ENCODE results near the gene SCP2. TPM values are rescaled to one million over a fixed set of nuclear protein-coding genes. Genes with fewer than 3 reads are reported as not detected.

SCP2 gene
- total RNA-seq, 1 donor from 2014 or later = 57.5 TPM

- Mint-ChIP-seq H3K27ac (ENCODE audit: unreplicated experiment) (no peak overlapping the region), H3K9me3 (ENCODE audit: unreplicated experiment) (no peaks in the 10 kb centered on the region), H3K27me3 (ENCODE audit: unreplicated experiment) (peaks cover 3% of the 10 kb centered on the region), H3K4me1 (ENCODE audit: low read depth, unreplicated experiment) (peaks cover 2% of the 10 kb centered on the region), H3K4me3 (ENCODE audit: unreplicated experiment) (no peak overlapping the region), H3K36me3 (ENCODE audit: unreplicated experiment) (peaks cover 14% of the 10 kb centered on the region)
- DNase-seq = no peak
- TF ChIP-seq CTCF (IDR thresholded peaks at IDR 0.05; ENCODE audit: partially characterized antibody, unreplicated experiment) = no peak
Measured at GRCh38 chr1:52916241-52916975, 10.7 kb upstream of the SCP2 start.

DNA sequence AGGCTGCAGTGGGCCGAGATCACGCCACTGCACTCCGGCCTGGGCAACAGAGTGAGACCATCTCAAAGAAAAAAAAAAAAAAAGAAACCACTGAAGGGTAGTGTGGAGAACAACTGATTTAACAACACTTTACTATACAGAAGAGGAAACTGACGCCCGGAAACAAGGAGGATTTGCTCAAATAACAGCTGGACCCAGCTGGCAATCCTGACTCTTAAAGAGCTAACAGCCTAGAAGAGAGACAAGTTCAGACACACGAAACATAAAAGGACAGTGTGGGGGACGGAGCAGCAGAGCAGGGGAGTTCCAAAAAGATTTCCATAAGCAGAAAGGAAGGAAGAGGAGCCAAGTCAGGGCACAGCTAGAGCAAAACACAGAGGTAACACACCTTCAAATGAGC is 9.9 kb upstream of the SCP2 start:
- H3K27me3 Mint-ChIP-seq (ENCODE audit: unreplicated experiment) = peaks cover 4% of the 10 kb centered on the region
- H3K27ac Mint-ChIP-seq (ENCODE audit: unreplicated experiment) = no peak overlapping the region

GRCh38 chr1:52917581-52917980 is 9.5 kb upstream of the SCP2 start:
- peaks cover 2% of the 10 kb centered on the region for H3K4me1 Mint-ChIP-seq (ENCODE audit: low read depth, unreplicated experiment)
- peaks cover 4% of the 10 kb centered on the region for H3K27me3 Mint-ChIP-seq (ENCODE audit: unreplicated experiment)

More for the DNA sequence above, 9.9 kb upstream of the SCP2 start:
- DNase-seq = no peak
- TF ChIP-seq CTCF (IDR thresholded peaks at IDR 0.05; ENCODE audit: partially characterized antibody, unreplicated experiment) = no peak
- H3K4me1 Mint-ChIP-seq (ENCODE audit: low read depth, unreplicated experiment) = peaks cover 2% of the 10 kb centered on the region
- H3K9me3 Mint-ChIP-seq (ENCODE audit: unreplicated experiment) = no peaks in the 10 kb centered on the region
- H3K36me3 Mint-ChIP-seq (ENCODE audit: unreplicated experiment) = peaks cover 14% of the 10 kb centered on the region
- H3K4me3 Mint-ChIP-seq (ENCODE audit: unreplicated experiment) = no peak overlapping the region

GRCh38 chr1:52918201-52918600 is 8.9 kb upstream of the SCP2 start:
- Mint-ChIP-seq H3K36me3 (ENCODE audit: unreplicated experiment) (peaks cover 14% of the 10 kb centered on the region), H3K9me3 (ENCODE audit: unreplicated experiment) (no peaks in the 10 kb centered on the region), H3K27me3 (ENCODE audit: unreplicated experiment) (peaks cover 4% of the 10 kb centered on the region), H3K27ac (ENCODE audit: unreplicated experiment) (no peak overlapping the region), H3K4me1 (ENCODE audit: low read depth, unreplicated experiment) (peaks cover 1% of the 10 kb centered on the region), H3K4me3 (ENCODE audit: unreplicated experiment) (no peak overlapping the region)
- no peak for DNase-seq
- TF ChIP-seq CTCF (IDR thresholded peaks at IDR 0.05; ENCODE audit: partially characterized antibody, unreplicated experiment) = no peak

More at GRCh38 chr1:52917581-52917980, 9.5 kb upstream of the SCP2 start:
- no peak for DNase-seq
- Mint-ChIP-seq H3K4me3 (ENCODE audit: unreplicated experiment) (no peak overlapping the region), H3K36me3 (ENCODE audit: unreplicated experiment) (peaks cover 14% of the 10 kb centered on the region), H3K27ac (ENCODE audit: unreplicated experiment) (no peak overlapping the region), H3K9me3 (ENCODE audit: unreplicated experiment) (no peaks in the 10 kb centered on the region)
- TF ChIP-seq CTCF (IDR thresholded peaks at IDR 0.05; ENCODE audit: partially characterized antibody, unreplicated experiment) = no peak

- no peak overlapping the region for H3K27ac Mint-ChIP-seq (ENCODE audit: unreplicated experiment)
Measured at GRCh38 chr1:52919051-52919722, 7.9 kb upstream of the SCP2 start.

More at GRCh38 chr1:52919051-52919722, 7.9 kb upstream of the SCP2 start:
- H3K27me3 Mint-ChIP-seq (ENCODE audit: unreplicated experiment) = peaks cover 4% of the 10 kb centered on the region
- no peaks in the 10 kb centered on the region for H3K4me1 Mint-ChIP-seq (ENCODE audit: low read depth, unreplicated experiment)
- no peaks in the 10 kb centered on the region for H3K9me3 Mint-ChIP-seq (ENCODE audit: unreplicated experiment)
- no peak overlapping the region for H3K4me3 Mint-ChIP-seq (ENCODE audit: unreplicated experiment)
- DNase-seq = no peak
- no peak for TF ChIP-seq CTCF (IDR thresholded peaks at IDR 0.05; ENCODE audit: partially characterized antibody, unreplicated experiment)
- peaks cover 14% of the 10 kb centered on the region for H3K36me3 Mint-ChIP-seq (ENCODE audit: unreplicated experiment)
